HEK293 (cell line): ENCODE results near the gene PCDHA9.

Experiments
- KLF1 ChIP-seq: fragments of 450-650 bp; formaldehyde crosslinking; IDR thresholded peaks from 2 replicates; pipeline ENCODE4 v1.5.1; 2016; ENCODE audit warnings: missing biosample characterization, missing genetic modification characterization
- ZNF362 ChIP-seq: fragments of 450-650 bp; formaldehyde crosslinking; IDR thresholded peaks from 2 replicates; pipeline ENCODE4 v1.5.1; 2016; ENCODE audit warnings: missing biosample characterization, missing genetic modification characterization
- ZNF426 ChIP-seq: fragments of 450-650 bp; formaldehyde crosslinking; IDR thresholded peaks from 2 replicates; pipeline ENCODE4 v1.5.1; 2017; ENCODE audit warnings: missing biosample characterization, missing genetic modification characterization, mild to moderate bottlenecking, inconsistent platforms, moderate library complexity

DNA sequence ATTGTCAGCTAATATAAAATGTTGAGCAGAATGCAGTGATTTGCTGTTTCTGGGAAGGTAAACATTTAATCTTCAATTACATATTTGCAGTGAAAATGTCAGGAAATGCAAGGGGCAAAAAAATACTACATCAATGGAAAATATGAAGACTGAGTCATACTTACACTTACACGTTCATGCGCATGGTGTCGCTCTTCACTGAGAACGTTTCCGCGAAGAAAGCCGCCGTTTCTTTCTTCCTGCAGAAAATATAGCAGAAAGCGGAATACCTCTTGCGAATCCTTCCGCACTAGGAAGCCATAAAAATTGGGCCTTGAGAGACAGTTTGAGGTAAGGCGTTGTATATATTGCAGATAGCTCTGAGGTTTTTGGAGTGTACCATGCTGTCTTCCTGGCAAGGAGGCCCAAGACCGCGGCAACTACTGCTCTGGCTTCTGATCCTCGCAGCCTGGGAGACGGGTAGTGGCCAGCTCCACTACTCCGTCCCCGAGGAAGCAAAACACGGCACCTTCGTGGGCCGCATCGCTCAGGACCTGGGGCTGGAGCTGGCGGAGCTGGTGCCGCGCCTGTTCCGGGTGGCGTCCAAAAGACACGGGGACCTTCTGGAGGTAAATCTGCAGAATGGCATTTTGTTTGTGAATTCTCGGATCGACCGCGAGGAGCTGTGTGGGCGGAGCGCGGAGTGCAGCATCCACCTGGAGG is 33.9 kb downstream of the PCDHA9 start, which contains the start of gene PCDHA13:
- TF ChIP-seq ZNF426 (tag by site-specific recombination) (no peak), ZNF362 (tag by site-specific recombination) (no peak), KLF1 (no peak)
